Measurements from ENCODE around the gene OR12D1. TPM values are rescaled to one million over a fixed set of nuclear protein-coding genes. Genes with fewer than 3 reads are reported as not detected.

The OR12D1 gene
- total and polyA plus RNA-seq, 2 of the 4 experiments (the other 2 are of a cell fraction): not detected

GRCh38 chr6:29456971-29457370 is 42.2 kb downstream of the OR12D1 start, which contains the start of the genes OR11A1 and OR2H1:
Gene OR11A1 (minus strand): TSS chr6:29457071. CDS start chr6:29427641, 29,430 bp downstream.
Gene OR2H1 (plus strand): TSS chr6:29457155. CDS start chr6:29461770, 4,615 bp downstream.
- Histone ChIP-seq H4K20me1 (ENCODE audit: insufficient read depth, low read length) (no peaks in the 10 kb centered on the region), H4K5ac (ENCODE audit: low read depth, low read length) (no peak within 1 kb of the TSS), H3K4ac (ENCODE audit: low read depth, low read length) (no peak within 1 kb of the TSS), H3K9me3 (ENCODE audit: control insufficient read depth, insufficient read depth, low read length) (peaks cover 8% of the 10 kb centered on the region; the same call in 1 of the 2 replicates), H3K4me3 (ENCODE audit: insufficient read depth, low read depth, low read length) (no peak within 1 kb of the TSS), H4K91ac (ENCODE audit: insufficient read depth, low read depth, low read length) (no peak within 1 kb of the TSS), H3K4me2 (ENCODE audit: low read depth, low read length) (no peak within 1 kb of the TSS), H2BK120ac (ENCODE audit: low read depth, low read length) (no peak within 1 kb of the TSS), H3K4me1 (ENCODE audit: control insufficient read depth, insufficient read depth, low read length) (no peaks in the 10 kb centered on the region), H3K18ac (ENCODE audit: low read depth, low read length) (no peak within 1 kb of the TSS), H3K23ac (ENCODE audit: low read depth, low read length) (no peak within 1 kb of the TSS), H3K27me3 (ENCODE audit: control insufficient read depth, insufficient read depth, low read length) (no peaks in the 10 kb centered on the region), H3K27ac (ENCODE audit: insufficient read depth, low read length) (no peak within 1 kb of the TSS), H3K36me3 (ENCODE audit: control insufficient read depth, insufficient read depth, low read length) (no peaks in the 10 kb centered on the region), H3K9me1 (ENCODE audit: insufficient read depth, low read length) (no peaks in the 10 kb centered on the region), H3K9ac (ENCODE audit: low read depth, low read length) (no peak within 1 kb of the TSS), H3K56ac (ENCODE audit: extremely low read depth, insufficient read depth, low read length) (no peak within 1 kb of the TSS), H2BK20ac (ENCODE audit: low read depth, low read length) (no peak within 1 kb of the TSS), H3K79me1 (ENCODE audit: low read depth in 1 of 2, low read length in 2 of 2) (no peaks in the 10 kb centered on the region), H2BK15ac (ENCODE audit: low read depth, low read length) (no peak within 1 kb of the TSS), H2AK5ac (ENCODE audit: low read depth, low read length) (no peak within 1 kb of the TSS), H4K8ac (ENCODE audit: low read depth in 2 of 2, low read length in 2 of 2) (no peak within 1 kb of the TSS), H2BK5ac (ENCODE audit: low read depth, low read length, poor library complexity, severe bottlenecking) (no peak within 1 kb of the TSS), H2AK9ac (replicated peaks; ENCODE audit: low read depth, low read length, poor library complexity) (no peak within 1 kb of the TSS), H2AFZ (replicated peaks; ENCODE audit: low read length, poor library complexity) (no peak within 1 kb of the TSS), H3K14ac (replicated peaks; ENCODE audit: low read depth, low read length) (no peak within 1 kb of the TSS)
- in situ Hi-C loops (cut with MboI; ENCODE audit: low sequenced_read_pairs): no loop called here
- dilution Hi-C loops (cut with HindIII; ENCODE audit: low sequenced_read_pairs, unreplicated experiment): no loop called here
- CTCF ChIA-PET: no interaction called here
- POLR2A ChIA-PET (ENCODE audit: unreplicated experiment): no interaction called here
- WGBS, 2 experiments (ENCODE audit: extremely low coverage in 2 of 2, insufficient read length in 1 of 2): no CpG with 5 or more reads among the region's 2 CpGs
- ATAC-seq (ENCODE audit: low read depth): no peak
- BruUV-seq (replicated peaks): no TSS peak
- intact Hi-C loops (cut with micrococcal nuclease): no loop called here
- TF ChIP-seq CTCF (conservative IDR thresholded peaks at IDR 0.05; ENCODE audit: low read depth, low read length) (no peak), NFE2L2 (IDR thresholded peaks at IDR 0.05; ENCODE audit: low read depth, low read length) (no peak)
- no peak for DNase-seq

Measured in IMR-90 (cell line).